Liver (tissue), 3 donors: ENCODE results near the gene IL1RL1.

Source experiments
- CTCF ChIP-seq: fragments of 150-350 bp; IDR thresholded peaks from 2 replicates; pipeline ENCODE4 v1.5.1; 2017; ENCODE audit warnings: improper control_type of control experiment, low read depth, low read length; ENCODE audit not compliant: missing input control
- RAD21 ChIP-seq, 2 donors: IDR thresholded peaks; 2 replicates each; pipeline ENCODE4 v1.6.1; 2016; ENCODE audit warnings: antibody characterized with exemption in 2 of 2, mild to moderate bottlenecking in 2 of 2
- REST ChIP-seq: IDR thresholded peaks from 2 replicates; pipeline ENCODE4 v1.6.1; 2016; ENCODE audit warnings: antibody characterized with exemption, mild to moderate bottlenecking
- donor health status: healthy.
- donor health status: healthy.

- TF ChIP-seq RAD21 (IDR thresholded peaks at IDR 0.05) (no peak), CTCF (no peak), REST (no peak)
These were observed 2.6 kb downstream of the IL1RL1 start for GRCh38 chr2:102313950-102314349.
